Ramos (cell line): ENCODE measurements around the gene CCNL2.

Experiments used
- in situ Hi-C: fragments of 300-500 bp; cut with MboI; formaldehyde crosslinking; loops from one replicate; pipeline ENCODE4 v1.14.3; 2022; ENCODE audit warnings: low sequenced_read_pairs; ENCODE audit not compliant: unreplicated experiment

The CCNL2 gene

DNA sequence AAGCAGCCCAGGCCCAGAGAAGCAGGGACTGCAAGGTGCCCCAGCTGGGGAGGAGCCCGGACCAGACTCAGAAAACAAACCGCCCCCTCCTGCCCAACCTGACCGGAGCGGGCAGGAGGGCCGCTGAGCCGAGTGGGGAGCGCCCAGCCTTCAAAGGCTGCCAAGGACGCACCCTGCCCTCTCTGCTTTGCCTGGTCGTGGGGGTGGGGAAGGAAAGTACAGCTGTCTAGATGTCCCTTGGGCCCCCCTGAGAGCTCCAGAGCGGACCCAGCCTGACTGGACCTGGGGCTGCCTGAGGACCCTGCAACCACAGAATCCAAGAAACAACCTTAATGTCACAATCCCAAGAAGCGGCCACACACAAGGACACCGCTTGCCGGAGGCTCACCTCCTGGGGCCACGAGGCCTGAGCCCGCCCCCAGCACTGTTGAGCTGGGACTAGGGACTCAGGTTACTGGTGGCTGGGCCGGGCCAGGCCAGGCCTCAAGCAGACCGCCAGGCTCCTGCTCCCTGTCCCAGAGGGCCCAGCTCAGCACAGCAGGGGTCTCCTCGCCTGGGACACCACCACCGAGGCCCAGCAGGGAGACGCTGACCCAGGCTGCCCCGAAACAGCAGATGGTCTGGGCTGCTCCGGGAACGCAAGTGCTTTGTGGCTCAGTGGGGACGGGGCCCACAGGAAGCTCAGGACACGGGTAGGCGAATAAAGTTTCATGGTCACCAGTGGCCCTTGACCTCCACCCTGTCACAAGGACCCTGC, 51.3 kb downstream of the CCNL2 start:
- in situ Hi-C loops = no loop called here

GRCh38 chr1:1347026-1347595, 52.0 kb downstream of the CCNL2 start:
- in situ Hi-C loops = no loop called here

GRCh38 chr1:1346501-1346890, 52.6 kb downstream of the CCNL2 start:
- in situ Hi-C loops = no loop called here

GRCh38 chr1:1345860-1346500, 53.2 kb downstream of the CCNL2 start:
- in situ Hi-C loops = no loop called here

GRCh38 chr1:1345384-1345783, 53.8 kb downstream of the CCNL2 start:
- in situ Hi-C loops = no loop called here

DNA sequence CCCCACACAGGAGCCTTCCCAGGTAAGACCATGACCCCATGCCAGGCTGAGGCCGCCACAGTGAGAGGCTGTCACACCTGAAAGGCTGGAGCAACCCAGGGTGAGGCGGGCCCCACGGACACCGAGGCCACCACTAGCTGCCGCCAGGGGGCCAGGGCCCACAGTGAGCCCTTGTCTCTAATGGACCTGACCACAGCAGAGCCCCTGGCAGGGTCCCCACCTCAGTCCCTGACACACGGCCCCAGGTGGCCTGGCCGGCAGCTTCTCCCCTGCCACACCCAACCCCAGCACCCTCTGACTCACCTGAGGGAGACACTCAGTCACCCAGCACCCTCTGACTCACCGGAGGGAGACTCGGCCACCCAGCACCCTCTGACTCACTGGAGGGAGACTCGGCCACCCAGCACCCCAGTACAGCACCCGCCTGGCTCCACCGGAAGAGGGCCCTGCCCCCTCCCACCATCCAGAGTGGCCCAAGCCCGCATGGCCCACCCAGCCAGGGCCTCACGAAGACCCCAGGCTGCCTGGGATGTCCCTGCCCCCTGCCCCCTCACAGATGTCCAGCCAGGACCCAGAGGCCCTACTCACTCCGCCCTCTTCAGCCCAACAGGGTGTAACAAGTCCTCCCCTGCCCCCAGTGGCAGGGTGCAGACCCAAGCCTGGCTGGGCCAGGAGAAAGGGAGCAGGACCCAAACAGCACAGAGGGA, 54.3 kb downstream of the CCNL2 start:
- in situ Hi-C loops = no loop called here

DNA sequence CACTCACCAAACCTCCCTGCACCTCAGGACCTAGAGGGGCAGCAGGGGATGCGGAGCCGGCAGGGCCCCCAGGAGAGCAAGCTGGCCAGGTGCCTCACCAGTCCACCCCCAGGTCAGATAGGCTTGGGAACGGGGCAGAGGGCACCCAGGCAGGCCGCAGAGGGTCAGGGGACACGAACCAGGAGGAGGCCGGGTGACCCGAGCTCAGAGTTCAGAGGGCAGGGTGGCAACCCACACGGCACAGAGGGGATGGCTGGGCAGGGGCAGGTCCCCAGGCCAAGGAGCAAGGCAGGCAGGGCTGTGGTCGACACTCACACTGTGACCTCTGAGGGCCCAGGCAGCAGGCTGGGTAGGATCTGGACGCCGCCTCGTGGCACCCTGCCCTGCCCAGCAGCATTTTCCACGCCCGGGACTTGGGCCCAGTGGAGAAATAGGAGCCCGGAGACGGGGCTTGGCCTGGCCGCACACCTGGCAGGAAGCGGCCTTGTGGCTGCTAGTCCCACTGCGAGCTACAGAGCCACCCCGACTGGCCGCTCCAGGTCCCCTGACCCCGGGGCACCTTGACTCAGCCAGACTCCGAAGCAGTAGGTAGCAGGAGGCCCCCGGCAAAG, 55.2 kb downstream of the CCNL2 start:
- in situ Hi-C loops = no loop called here

- in situ Hi-C loops = no loop called here
Measured at GRCh38 chr1:1342584-1343115, 56.5 kb downstream of the CCNL2 start.

DNA sequence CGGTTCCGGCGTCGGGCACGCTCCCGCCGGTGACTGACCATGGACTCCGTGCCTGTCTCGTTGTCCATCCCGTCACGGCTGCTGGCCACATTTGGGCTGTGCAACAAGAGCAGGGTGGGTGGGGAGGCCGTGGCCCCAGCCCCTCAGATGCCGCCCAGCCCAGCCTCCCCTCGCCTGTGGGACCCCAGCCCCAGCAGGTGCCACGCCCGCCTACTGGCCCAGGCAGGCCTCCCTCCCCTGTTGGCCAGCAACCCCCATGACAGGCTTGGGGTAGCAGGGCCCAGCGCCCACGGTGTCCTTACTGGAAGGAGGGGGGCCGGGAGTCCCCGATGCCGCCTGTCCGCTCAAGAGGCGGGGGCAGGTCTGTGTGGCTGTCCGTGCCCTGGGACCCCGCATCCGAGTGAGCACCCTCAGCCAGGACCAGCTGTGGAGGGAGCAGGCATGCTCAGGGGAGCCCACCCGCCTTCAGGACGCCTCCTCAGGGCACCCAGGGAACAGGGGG, 57.0 kb downstream of the CCNL2 start:
- in situ Hi-C loops = no loop called here

- in situ Hi-C loops = no loop called here
Measured at GRCh38 chr1:1341549-1342021, 57.5 kb downstream of the CCNL2 start.

DNA sequence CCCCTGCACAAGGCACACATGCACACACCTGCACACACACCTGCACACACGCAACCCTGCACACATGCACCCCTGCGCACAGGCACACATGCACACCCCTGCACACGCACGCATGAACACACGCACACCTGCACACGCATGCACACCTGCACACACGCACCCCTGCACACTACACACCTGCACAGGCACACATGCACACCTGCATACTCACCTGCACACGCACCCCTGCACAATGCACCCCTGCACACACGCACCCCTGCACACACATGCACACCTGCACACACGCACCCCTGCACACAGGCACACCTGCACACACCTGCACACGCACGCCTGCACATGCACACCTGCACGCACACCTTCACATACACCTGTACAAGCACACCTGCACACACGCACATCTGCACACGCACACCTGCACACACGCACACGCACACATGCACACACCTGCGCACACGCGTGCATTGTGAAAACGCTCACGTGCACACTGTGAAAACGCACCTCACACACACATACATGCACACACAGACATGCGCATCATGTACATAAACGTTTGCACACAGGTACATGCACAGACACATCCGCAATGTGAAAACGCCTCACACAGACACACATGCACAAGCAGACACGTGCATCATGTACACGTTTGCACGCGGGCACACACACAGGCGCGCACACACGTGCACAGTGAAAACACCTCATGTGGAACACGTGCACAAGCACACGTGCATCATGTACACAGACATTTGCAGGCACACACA, 58.2 kb downstream of the CCNL2 start:
- in situ Hi-C loops = no loop called here

DNA sequence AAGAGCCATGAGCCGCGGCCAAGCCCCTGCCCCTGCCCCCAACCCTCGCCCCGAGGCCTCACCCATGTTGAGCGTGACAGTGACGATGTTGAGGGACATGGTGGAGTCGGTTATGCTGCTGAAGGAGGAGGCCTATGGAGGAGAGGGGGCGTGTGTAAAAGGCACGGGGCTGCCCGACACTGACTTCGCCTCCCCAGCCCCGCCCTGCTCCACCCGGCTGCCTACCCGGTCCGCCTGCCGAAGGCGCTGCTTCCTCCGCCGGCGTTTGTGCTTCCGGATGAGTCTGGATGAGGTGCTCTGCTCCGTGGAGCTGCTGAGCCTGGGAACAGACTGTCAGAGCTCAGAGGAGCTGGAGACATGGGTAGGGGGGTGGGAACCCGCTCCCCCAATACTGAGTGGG, 59.0 kb downstream of the CCNL2 start:
- in situ Hi-C loops = no loop called here

DNA sequence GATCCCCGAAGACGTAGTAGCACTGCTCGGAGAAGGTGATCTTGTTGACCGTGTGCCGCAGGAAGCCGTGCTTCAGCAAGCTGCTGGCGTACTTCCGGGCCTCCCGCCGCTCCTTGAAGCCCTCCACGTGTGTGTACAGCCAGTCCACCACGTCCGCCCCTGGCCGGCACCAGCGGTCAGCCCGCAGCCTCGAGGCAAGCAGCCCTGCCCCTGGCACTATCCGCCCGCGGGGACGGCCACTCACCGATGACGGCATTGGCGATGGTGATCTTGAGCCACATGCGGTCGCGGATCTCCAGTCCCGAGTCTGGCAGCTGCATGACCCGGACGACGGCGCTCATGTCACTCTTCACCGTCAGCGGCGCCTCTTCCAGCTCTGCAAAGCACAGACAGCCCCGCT, 60.9 kb downstream of the CCNL2 start:
- in situ Hi-C loops = no loop called here

DNA sequence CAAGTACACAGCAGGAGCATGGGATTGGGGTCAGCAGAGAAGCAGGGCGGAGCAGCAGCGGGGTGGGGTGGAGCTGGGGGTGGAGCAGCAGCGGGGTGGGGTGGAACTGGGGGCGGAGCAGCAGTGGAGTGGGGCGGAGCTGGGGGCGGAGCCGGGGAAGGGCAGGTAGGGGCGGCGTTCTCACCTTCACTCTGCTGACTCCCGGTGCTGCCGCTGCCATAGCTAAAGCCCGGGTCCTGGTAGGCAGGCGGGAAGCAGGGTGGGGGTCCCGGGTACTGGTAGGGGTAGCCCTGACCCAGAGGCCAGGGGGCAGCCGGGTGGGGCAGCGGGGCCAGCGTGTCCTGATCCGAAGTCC, 61.4 kb downstream of the CCNL2 start:
- in situ Hi-C loops = no loop called here

GRCh38 chr1:1336931-1337792, 62.0 kb downstream of the CCNL2 start:
- in situ Hi-C loops = no loop called here

GRCh38 chr1:1336446-1336845, 62.7 kb downstream of the CCNL2 start:
- in situ Hi-C loops = no loop called here

DNA sequence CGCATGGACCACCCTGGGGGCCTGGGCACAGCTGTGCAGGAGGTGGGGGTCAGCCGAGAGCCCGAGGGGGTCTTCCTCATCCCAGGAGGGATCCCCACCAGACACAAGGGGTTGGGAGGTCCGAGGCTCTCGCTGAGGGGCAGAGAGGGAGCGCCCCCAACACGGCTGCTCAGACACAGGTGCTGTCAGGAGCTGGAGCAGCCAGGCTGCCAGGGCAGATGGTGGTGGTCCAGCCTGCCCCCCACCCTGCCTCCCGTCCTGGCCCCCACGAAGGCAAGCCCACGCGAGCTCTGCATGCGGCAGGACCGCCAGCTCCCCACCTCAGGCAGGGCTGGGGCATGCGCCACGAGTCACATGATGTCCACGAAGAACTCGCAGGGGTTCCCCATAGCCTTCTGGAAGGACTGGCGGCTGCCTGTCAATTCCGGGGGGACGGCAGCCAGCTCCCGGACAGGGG, 63.3 kb downstream of the CCNL2 start:
- in situ Hi-C loops = no loop called here
